SK-N-SH treated with all-trans-retinoic acid at 6 μM for 48 hours (cell line): ENCODE data around the gene DCC.

ENCODE experiments used
- ATAC-seq: fragments of 200-7000 bp; cut with Tn5 transposase; 3 replicates; pipeline ENCODE4 v1.9.1; 2020; ENCODE audit warnings: mild to moderate bottlenecking, moderate library complexity
- ARNTL ChIP-seq: fragments of 450-650 bp; formaldehyde crosslinking; IDR thresholded peaks from 2 replicates; pipeline ENCODE4 v1.5.0; 2020; ENCODE audit warnings: low read depth, mild to moderate bottlenecking, moderate library complexity, borderline replicate concordance
- CREB5 ChIP-seq: fragments of 250-450 bp; sonication (Bioruptor Pico); IDR thresholded peaks from 2 replicates; pipeline ENCODE4 v1.5.1; 2020; ENCODE audit warnings: low read depth, mild to moderate bottlenecking, moderate library complexity
- CSDC2 ChIP-seq: fragments of 250-450 bp; sonication (Bioruptor Pico); IDR thresholded peaks from 2 replicates; pipeline ENCODE4 v1.5.0; 2020; ENCODE audit warnings: mild to moderate bottlenecking, moderate library complexity
- CSRNP3 ChIP-seq: fragments of 250-450 bp; sonication (Bioruptor Pico); IDR thresholded peaks from 2 replicates; pipeline ENCODE4 v1.5.1; 2021; ENCODE audit warnings: mild to moderate bottlenecking, moderate library complexity
- ESRRG ChIP-seq: fragments of 250-450 bp; sonication (Bioruptor Pico); IDR thresholded peaks from 2 replicates; pipeline ENCODE4 v1.6.1; 2021; ENCODE audit warnings: mild to moderate bottlenecking
- GLIS3 ChIP-seq: fragments of 250-450 bp; sonication (Bioruptor Pico); IDR thresholded peaks from 2 replicates; pipeline ENCODE4 v1.5.0; 2020; ENCODE audit warnings: mild to moderate bottlenecking, moderate library complexity
- ISL1 ChIP-seq: fragments of 250-450 bp; sonication (Bioruptor Pico); IDR thresholded peaks from 2 replicates; pipeline ENCODE4 v2.1.2; 2022; ENCODE audit warnings: mild to moderate bottlenecking, moderate library complexity
- OSR1 ChIP-seq: fragments of 250-450 bp; sonication (Bioruptor Pico); IDR thresholded peaks from 2 replicates; pipeline ENCODE4 v1.8.0; 2022; ENCODE audit warnings: moderate library complexity, mild to moderate bottlenecking, inconsistent platforms
- PATZ1 ChIP-seq: fragments of 250-450 bp; sonication (Bioruptor Pico); IDR thresholded peaks from 2 replicates; pipeline ENCODE4 v1.8.0; 2020; ENCODE audit warnings: mild to moderate bottlenecking, moderate library complexity, borderline replicate concordance
- POU6F1 ChIP-seq: fragments of 250-450 bp; sonication (Bioruptor Pico); IDR thresholded peaks from 2 replicates; pipeline ENCODE4 v1.8.0; 2021; ENCODE audit warnings: low read depth, mild to moderate bottlenecking, moderate library complexity, borderline replicate concordance
- PPARA ChIP-seq: fragments of 250-450 bp; sonication (Bioruptor Pico); IDR thresholded peaks from 2 replicates; pipeline ENCODE4 v1.5.0; 2020; ENCODE audit warnings: mild to moderate bottlenecking, borderline replicate concordance
- RARB ChIP-seq: fragments of 250-450 bp; sonication (Bioruptor Pico); IDR thresholded peaks from 2 replicates; pipeline ENCODE4 v1.8.0; 2021; ENCODE audit warnings: mild to moderate bottlenecking, moderate library complexity
- SNAI2 ChIP-seq: fragments of 250-450 bp; sonication (Bioruptor Pico); IDR thresholded peaks from 2 replicates; pipeline ENCODE4 v1.5.0; 2020; ENCODE audit warnings: mild to moderate bottlenecking, moderate library complexity
- TCF4 ChIP-seq: fragments of 250-450 bp; sonication (Bioruptor Pico); IDR thresholded peaks from 2 replicates; pipeline ENCODE4 v1.8.0; 2021; ENCODE audit warnings: mild to moderate bottlenecking, moderate library complexity, borderline replicate concordance
- TOX ChIP-seq: fragments of 250-450 bp; sonication (Bioruptor Pico); IDR thresholded peaks from 2 replicates; pipeline ENCODE4 v1.8.0; 2021; ENCODE audit warnings: mild to moderate bottlenecking, moderate library complexity, borderline replicate concordance
- ZC3H10 ChIP-seq: fragments of 250-450 bp; sonication (Bioruptor Pico); IDR thresholded peaks from 2 replicates; pipeline ENCODE4 v1.5.1; 2021; ENCODE audit warnings: mild to moderate bottlenecking, moderate library complexity
- ZFP3 ChIP-seq: fragments of 250-450 bp; sonication (Bioruptor Pico); IDR thresholded peaks from 2 replicates; pipeline ENCODE4 v1.5.0; 2020; ENCODE audit warnings: mild to moderate bottlenecking, moderate library complexity
- ZFP30 ChIP-seq: fragments of 450-650 bp; formaldehyde crosslinking; IDR thresholded peaks from 2 replicates; pipeline ENCODE4 v1.5.0; 2022; ENCODE audit warnings: mild to moderate bottlenecking, moderate library complexity
- ZNF565 ChIP-seq: fragments of 450-650 bp; formaldehyde crosslinking; conservative IDR thresholded peaks from 2 replicates; pipeline ENCODE4 v1.5.0; 2020; ENCODE audit warnings: low read depth, mild to moderate bottlenecking, moderate library complexity
- ZNF70 ChIP-seq: fragments of 450-650 bp; formaldehyde crosslinking; IDR thresholded peaks from 2 replicates; pipeline ENCODE4 v1.5.0; 2020; ENCODE audit warnings: mild to moderate bottlenecking, moderate library complexity
- ZNF8 ChIP-seq: fragments of 450-650 bp; formaldehyde crosslinking; IDR thresholded peaks from 2 replicates; pipeline ENCODE4 v1.5.0; 2020; ENCODE audit warnings: mild to moderate bottlenecking, moderate library complexity

DCC gene

GRCh38 chr18:53153281-53153680 is 813.3 kb downstream of the DCC start:
- TF ChIP-seq ISL1 (CRISPR knock-in tag) (no peak), CSDC2 (CRISPR knock-in tag) (no peak)
- TF ChIP-seq, all 23 proteins: peak for 0
- no peak for ATAC-seq

GRCh38 chr18:53153800-53154199 is 813.8 kb downstream of the DCC start:
- ATAC-seq: no peak
- TF ChIP-seq ZFP3 (CRISPR knock-in tag) (no peak), CSDC2 (CRISPR knock-in tag) (no peak), PATZ1 (CRISPR knock-in tag) (no peak)

- TF ChIP-seq GLIS3: no peak
- TF ChIP-seq RARB (CRISPR knock-in tag): no peak
- TF ChIP-seq ISL1 (CRISPR knock-in tag): no peak
- TF ChIP-seq TCF4 (CRISPR knock-in tag): no peak
- no peak for TF ChIP-seq ZC3H10 (CRISPR knock-in tag)
- no peak for TF ChIP-seq OSR1
- ATAC-seq: no peak
Measured at GRCh38 chr18:53165770-53166169, 825.8 kb downstream of the DCC start.

GRCh38 chr18:53169346-53169745 is 829.3 kb downstream of the DCC start:
- ATAC-seq: no peak
- TF ChIP-seq ZNF70 (no peak), ZFP3 (CRISPR knock-in tag) (no peak)

- ATAC-seq: no peak
- TF ChIP-seq PPARA (CRISPR knock-in tag) (no peak), ZC3H10 (CRISPR knock-in tag) (no peak), CSRNP3 (CRISPR knock-in tag) (no peak), OSR1 (no peak), ZNF565 (CRISPR knock-in tag) (no peak), SNAI2 (CRISPR knock-in tag) (no peak), ZNF8 (CRISPR knock-in tag) (no peak), TCF4 (CRISPR knock-in tag) (no peak), ZNF70 (no peak), ZFP30 (CRISPR knock-in tag) (no peak), GLIS3 (no peak), TOX (CRISPR knock-in tag) (no peak), POU6F1 (CRISPR knock-in tag) (no peak), ZFP3 (CRISPR knock-in tag) (no peak), CSDC2 (CRISPR knock-in tag) (no peak), ISL1 (CRISPR knock-in tag) (no peak), RARB (CRISPR knock-in tag) (no peak), ARNTL (CRISPR knock-in tag) (no peak), CREB5 (CRISPR knock-in tag) (no peak)
Measured at GRCh38 chr18:53191634-53192033, 851.6 kb downstream of the DCC start.

- no peak for ATAC-seq
- TF ChIP-seq ZNF565 (CRISPR knock-in tag) (no peak), ZFP30 (CRISPR knock-in tag) (no peak), SNAI2 (CRISPR knock-in tag) (no peak), CSDC2 (CRISPR knock-in tag) (no peak), ZFP3 (CRISPR knock-in tag) (no peak), CREB5 (CRISPR knock-in tag) (no peak), ISL1 (CRISPR knock-in tag) (no peak), ZNF70 (no peak), RARB (CRISPR knock-in tag) (no peak), ZC3H10 (CRISPR knock-in tag) (no peak), PPARA (CRISPR knock-in tag) (no peak), ESRRG (CRISPR knock-in tag) (no peak), TOX (CRISPR knock-in tag) (no peak), CSRNP3 (CRISPR knock-in tag) (no peak), ARNTL (CRISPR knock-in tag) (no peak), GLIS3 (no peak)
Measured at GRCh38 chr18:53193870-53194269, 853.9 kb downstream of the DCC start.
